ENCODE data around the gene LONP2. TPM values are rescaled to one million over a fixed set of nuclear protein-coding genes. Genes with fewer than 3 reads are reported as not detected.

Gene LONP2
- total and polyA plus RNA-seq, 2 of the 13 experiments (the other 11 are each of a cell fraction or from before 2014, with no cell fraction given) = 39.2 to 63.3 TPM

DNA sequence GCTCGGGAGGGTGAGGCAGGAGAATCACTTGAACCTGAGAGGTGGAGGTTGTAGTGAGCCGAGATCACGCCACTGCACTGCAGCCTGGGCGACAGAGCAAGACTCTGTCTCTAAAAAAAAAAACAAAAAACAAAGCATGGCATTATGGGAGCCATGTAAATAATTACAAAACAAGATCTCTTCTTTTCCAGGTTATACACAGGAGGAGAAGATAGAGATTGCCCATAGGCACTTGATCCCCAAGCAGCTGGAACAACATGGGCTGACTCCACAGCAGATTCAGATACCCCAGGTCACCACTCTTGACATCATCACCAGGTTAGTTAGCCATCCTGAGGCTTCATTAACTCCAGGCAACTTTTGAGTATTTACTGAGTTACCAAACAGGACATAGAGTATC is 55.4 kb downstream of the LONP2 start:
- intact Hi-C loops (cut with micrococcal nuclease; ENCODE audit: unreplicated experiment) (no loop called here), in situ Hi-C loops (cut with HindIII; ENCODE audit: extremely low pct_ligation_motif_present, low pct_unique_long_range_greater_than_20kb) (no loop called here)
- Histone ChIP-seq H3K9ac (ENCODE audit: insufficient read depth, low read depth, low read length) (no peak overlapping the region), H3K27me3 (ENCODE audit: control insufficient read depth in 1 of 2, insufficient read depth in 2 of 2, low read length in 2 of 2) (no peaks in the 10 kb centered on the region), H4K20me1 (ENCODE audit: insufficient read depth, low read length) (no peaks in the 10 kb centered on the region), H3K27ac (ENCODE audit: extremely low read length, insufficient read depth, low read length) (no peak overlapping the region), H3K4me3 (replicated peaks in 1 of 3; ENCODE audit: insufficient read depth in 1 of 3, low read depth in 2 of 3, low read length in 3 of 3) (no peak overlapping the region), H3K4me2 (ENCODE audit: low read depth, low read length) (no peak overlapping the region), H3K36me3 (replicated peaks in 1 of 2; ENCODE audit: control insufficient read depth in 1 of 2, insufficient read depth in 2 of 2, low read length in 2 of 2) (peaks cover 25 to 83% of the 10 kb centered on the region in 2 experiments), H3K79me2 (ENCODE audit: insufficient read depth, low read length) (no peaks in the 10 kb centered on the region), H2AFZ (ENCODE audit: low read length) (no peak overlapping the region), H3K4me1 (ENCODE audit: insufficient read depth, low read length) (no peaks in the 10 kb centered on the region), H3K9me3 (ENCODE audit: low read length) (no peaks in the 10 kb centered on the region)
- ChIA-PET POLR2A (no interaction called here), CTCF (ENCODE audit: low intra/inter-chr PET ratio, low total read pairs) (no interaction called here)
- 98% methylated on average over 4 of the region's 4 CpGs for WGBS (ENCODE audit: low lambda C conversion rate)
- no peak for DNase-seq (ENCODE audit: low spot score)
- FAIRE-seq = no peak
- BruUV-seq (replicated peaks) = no TSS peak
- no peak for ATAC-seq
- TF ChIP-seq ZNF337 (CRISPR knock-in tag; IDR thresholded peaks at IDR 0.05; ENCODE audit: borderline replicate concordance, low read depth) (no peak), TCF7L2 (IDR thresholded peaks at IDR 0.05; ENCODE audit: low read depth, low read length) (no peak), HMG20A (CRISPR knock-in tag; IDR thresholded peaks at IDR 0.05; ENCODE audit: borderline replicate concordance) (no peak), ZNF260 (CRISPR knock-in tag; IDR thresholded peaks at IDR 0.05; ENCODE audit: borderline replicate concordance, low read depth) (no peak), HNRNPK (IDR thresholded peaks at IDR 0.05; ENCODE audit: low read depth, low read length, poor library complexity, severe bottlenecking) (no peak), ZNF329 (CRISPR knock-in tag; IDR thresholded peaks at IDR 0.05; ENCODE audit: low read depth) (no peak), ZNF557 (CRISPR knock-in tag; IDR thresholded peaks at IDR 0.05) (no peak), ZC3H13 (CRISPR knock-in tag; IDR thresholded peaks at IDR 0.05) (no peak), ZNF510 (CRISPR knock-in tag; IDR thresholded peaks at IDR 0.05; ENCODE audit: low read depth) (no peak), CAMTA2 (CRISPR knock-in tag; IDR thresholded peaks at IDR 0.05; ENCODE audit: borderline replicate concordance) (no peak), KDM4B (CRISPR knock-in tag; IDR thresholded peaks at IDR 0.05) (no peak), POLR2AphosphoS2 (IDR thresholded peaks at IDR 0.05; ENCODE audit: low read depth, low read length) (no peak), ZNF629 (CRISPR knock-in tag; conservative IDR thresholded peaks at IDR 0.05) (no peak), ZNF777 (CRISPR knock-in tag; IDR thresholded peaks at IDR 0.05) (no peak), REPIN1 (CRISPR knock-in tag; IDR thresholded peaks at IDR 0.05; ENCODE audit: borderline replicate concordance, low read depth) (no peak)
- TF ChIP-seq, protein P1, sequence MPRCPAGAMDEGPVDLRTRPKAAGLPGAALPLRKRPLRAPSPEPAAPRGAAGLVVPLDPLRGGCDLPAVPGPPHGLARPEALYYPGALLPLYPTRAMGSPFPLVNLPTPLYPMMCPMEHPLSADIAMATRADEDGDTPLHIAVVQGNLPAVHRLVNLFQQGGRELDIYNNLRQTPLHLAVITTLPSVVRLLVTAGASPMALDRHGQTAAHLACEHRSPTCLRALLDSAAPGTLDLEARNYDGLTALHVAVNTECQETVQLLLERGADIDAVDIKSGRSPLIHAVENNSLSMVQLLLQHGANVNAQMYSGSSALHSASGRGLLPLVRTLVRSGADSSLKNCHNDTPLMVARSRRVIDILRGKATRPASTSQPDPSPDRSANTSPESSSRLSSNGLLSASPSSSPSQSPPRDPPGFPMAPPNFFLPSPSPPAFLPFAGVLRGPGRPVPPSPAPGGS (CRISPR knock-in tag; IDR thresholded peaks at IDR 0.05) = no peak
- TF ChIP-seq, protein P2, sequence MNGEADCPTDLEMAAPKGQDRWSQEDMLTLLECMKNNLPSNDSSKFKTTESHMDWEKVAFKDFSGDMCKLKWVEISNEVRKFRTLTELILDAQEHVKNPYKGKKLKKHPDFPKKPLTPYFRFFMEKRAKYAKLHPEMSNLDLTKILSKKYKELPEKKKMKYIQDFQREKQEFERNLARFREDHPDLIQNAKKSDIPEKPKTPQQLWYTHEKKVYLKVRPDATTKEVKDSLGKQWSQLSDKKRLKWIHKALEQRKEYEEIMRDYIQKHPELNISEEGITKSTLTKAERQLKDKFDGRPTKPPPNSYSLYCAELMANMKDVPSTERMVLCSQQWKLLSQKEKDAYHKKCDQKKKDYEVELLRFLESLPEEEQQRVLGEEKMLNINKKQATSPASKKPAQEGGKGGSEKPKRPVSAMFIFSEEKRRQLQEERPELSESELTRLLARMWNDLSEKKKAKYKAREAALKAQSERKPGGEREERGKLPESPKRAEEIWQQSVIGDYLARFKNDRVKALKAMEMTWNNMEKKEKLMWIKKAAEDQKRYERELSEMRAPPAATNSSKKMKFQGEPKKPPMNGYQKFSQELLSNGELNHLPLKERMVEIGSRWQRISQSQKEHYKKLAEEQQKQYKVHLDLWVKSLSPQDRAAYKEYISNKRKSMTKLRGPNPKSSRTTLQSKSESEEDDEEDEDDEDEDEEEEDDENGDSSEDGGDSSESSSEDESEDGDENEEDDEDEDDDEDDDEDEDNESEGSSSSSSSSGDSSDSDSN (CRISPR knock-in tag; IDR thresholded peaks at IDR 0.05) = no peak
- TF ChIP-seq, protein P3, sequence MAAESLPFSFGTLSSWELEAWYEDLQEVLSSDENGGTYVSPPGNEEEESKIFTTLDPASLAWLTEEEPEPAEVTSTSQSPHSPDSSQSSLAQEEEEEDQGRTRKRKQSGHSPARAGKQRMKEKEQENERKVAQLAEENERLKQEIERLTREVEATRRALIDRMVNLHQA (CRISPR knock-in tag; IDR thresholded peaks at IDR 0.05) = no peak
- TF ChIP-seq, protein P4, sequence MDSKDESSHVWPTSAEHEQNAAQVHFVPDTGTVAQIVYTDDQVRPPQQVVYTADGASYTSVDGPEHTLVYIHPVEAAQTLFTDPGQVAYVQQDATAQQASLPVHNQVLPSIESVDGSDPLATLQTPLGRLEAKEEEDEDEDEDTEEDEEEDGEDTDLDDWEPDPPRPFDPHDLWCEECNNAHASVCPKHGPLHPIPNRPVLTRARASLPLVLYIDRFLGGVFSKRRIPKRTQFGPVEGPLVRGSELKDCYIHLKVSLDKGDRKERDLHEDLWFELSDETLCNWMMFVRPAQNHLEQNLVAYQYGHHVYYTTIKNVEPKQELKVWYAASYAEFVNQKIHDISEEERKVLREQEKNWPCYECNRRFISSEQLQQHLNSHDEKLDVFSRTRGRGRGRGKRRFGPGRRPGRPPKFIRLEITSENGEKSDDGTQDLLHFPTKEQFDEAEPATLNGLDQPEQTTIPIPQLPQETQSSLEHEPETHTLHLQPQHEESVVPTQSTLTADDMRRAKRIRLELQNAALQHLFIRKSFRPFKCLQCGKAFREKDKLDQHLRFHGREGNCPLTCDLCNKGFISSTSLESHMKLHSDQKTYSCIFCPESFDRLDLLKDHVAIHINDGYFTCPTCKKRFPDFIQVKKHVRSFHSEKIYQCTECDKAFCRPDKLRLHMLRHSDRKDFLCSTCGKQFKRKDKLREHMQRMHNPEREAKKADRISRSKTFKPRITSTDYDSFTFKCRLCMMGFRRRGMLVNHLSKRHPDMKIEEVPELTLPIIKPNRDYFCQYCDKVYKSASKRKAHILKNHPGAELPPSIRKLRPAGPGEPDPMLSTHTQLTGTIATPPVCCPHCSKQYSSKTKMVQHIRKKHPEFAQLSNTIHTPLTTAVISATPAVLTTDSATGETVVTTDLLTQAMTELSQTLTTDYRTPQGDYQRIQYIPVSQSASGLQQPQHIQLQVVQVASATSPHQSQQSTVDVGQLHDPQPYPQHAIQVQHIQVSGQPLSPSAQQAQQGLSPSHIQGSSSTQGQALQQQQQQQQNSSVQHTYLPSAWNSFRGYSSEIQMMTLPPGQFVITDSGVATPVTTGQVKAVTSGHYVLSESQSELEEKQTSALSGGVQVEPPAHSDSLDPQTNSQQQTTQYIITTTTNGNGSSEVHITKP (CRISPR knock-in tag; IDR thresholded peaks at IDR 0.05; ENCODE audit: low read depth) = no peak
